ENCODE data around the gene LAGE3.

- TF ChIP-seq POLR2AphosphoS5 (IDR thresholded peaks at IDR 0.05), result no peak
- TF ChIP-seq POLR2A (IDR thresholded peaks at IDR 0.05), result no peak
- no peak for TF ChIP-seq CTCF (IDR thresholded peaks at IDR 0.05 in 8 of 11, conservative IDR thresholded peaks at IDR 0.05 in 3 of 11)
Observed at GRCh38 chrX:154502098-154502497, 23.0 kb upstream of the LAGE3 start.

All from spleen (tissue), 7 donors.